RPMI8226 (cell line): ENCODE data around the gene RESF1.

Experiments
- DNase-seq: peaks from one replicate; pipeline ENCODE4 v3.0.0-alpha.2; 2015

RESF1 gene

GRCh38 chr12:31962076-31962475 is 2.9 kb downstream of the RESF1 start:
- DNase-seq, result no peak

- DNase-seq, result no peak
Observed at GRCh38 chr12:31964280-31964679, 5.1 kb downstream of the RESF1 start.

GRCh38 chr12:31965090-31965489 is 5.9 kb downstream of the RESF1 start:
- no peak for DNase-seq

- no peak for DNase-seq
Observed at GRCh38 chr12:31966558-31967205, 7.5 kb downstream of the RESF1 start.

GRCh38 chr12:31967539-31967938 is 8.3 kb downstream of the RESF1 start:
- no peak for DNase-seq

GRCh38 chr12:31970199-31970598 is 11.0 kb downstream of the RESF1 start:
- no peak for DNase-seq

- DNase-seq, result no peak
Observed at GRCh38 chr12:31973818-31974217, 14.6 kb downstream of the RESF1 start.

GRCh38 chr12:31974673-31975072 is 15.5 kb downstream of the RESF1 start:
- no peak for DNase-seq

- no peak for DNase-seq
Observed at GRCh38 chr12:31984806-31985591, 25.8 kb downstream of the RESF1 start.

GRCh38 chr12:31985832-31986231 is 26.6 kb downstream of the RESF1 start:
- no peak for DNase-seq

- no peak for DNase-seq
Observed at GRCh38 chr12:31989571-31990362, 30.6 kb downstream of the RESF1 start.

GRCh38 chr12:31991146-31991545 is 31.9 kb downstream of the RESF1 start:
- DNase-seq, result no peak

GRCh38 chr12:31991815-31992214 is 32.6 kb downstream of the RESF1 start:
- DNase-seq, result no peak

- DNase-seq, result no peak
Observed at GRCh38 chr12:31999692-32000091, 40.5 kb downstream of the RESF1 start.

GRCh38 chr12:32000373-32001005 is 41.3 kb downstream of the RESF1 start:
- DNase-seq, result no peak

- DNase-seq, result no peak
Observed at GRCh38 chr12:32002848-32003493, 43.8 kb downstream of the RESF1 start.

- DNase-seq, result no peak
Observed at GRCh38 chr12:32003654-32004053, 44.4 kb downstream of the RESF1 start.

- DNase-seq, result no peak
Observed at GRCh38 chr12:32005496-32006125, 46.4 kb downstream of the RESF1 start.
